GM23338 (cell line): ENCODE measurements around the gene CIROP. TPM values are rescaled to one million over a fixed set of nuclear protein-coding genes. Genes with fewer than 3 reads are reported as not detected.
A peak's percentile ranks its signal among the peaks of the same experiment; 100 is the strongest.

Experiments
- ATAC-seq: fragments of 200-7000 bp; cut with Tn5 transposase; 3 replicates; pipeline ENCODE4 v1.9.1; 2020
- DNase-seq: peaks from one replicate; pipeline ENCODE4 v3.0.0-alpha.2; 2015; ENCODE audit warnings: low spot score
- H2AFZ ChIP-seq: fragments of 200-600 bp; sonication (generic); 2 replicates; pipeline ENCODE4 v1.8.0; 2016; ENCODE audit warnings: antibody characterized with exemption, mild to moderate bottlenecking, moderate library complexity
- H3F3A ChIP-seq: fragments of 200-600 bp; sonication (generic); replicated peaks from 2 replicates; pipeline ENCODE4 v1.8.0; 2017; ENCODE audit warnings: antibody characterized with exemption, mixed run types, low read depth
- H3K27ac ChIP-seq: fragments of 200-600 bp; sonication (generic); 2 replicates; pipeline ENCODE4 v1.6.1; 2016; ENCODE audit warnings: low read depth
- H3K27me3 ChIP-seq: fragments of 200-600 bp; sonication (generic); 2 replicates; pipeline ENCODE4 v1.8.0; 2016; ENCODE audit warnings: mild to moderate bottlenecking, mixed run types, moderate library complexity; ENCODE audit not compliant: insufficient read depth
- H3K36me3 ChIP-seq: fragments of 200-600 bp; sonication (generic); 2 replicates; pipeline ENCODE4 v1.8.0; 2016; ENCODE audit warnings: mild to moderate bottlenecking; ENCODE audit not compliant: insufficient read depth
- H3K4me1 ChIP-seq: fragments of 200-600 bp; sonication (generic); 2 replicates; pipeline ENCODE4 v1.8.0; 2016; ENCODE audit warnings: mild to moderate bottlenecking, moderate library complexity; ENCODE audit not compliant: insufficient read depth
- H3K4me2 ChIP-seq: fragments of 200-600 bp; sonication (generic); 2 replicates; pipeline ENCODE4 v1.7.1; 2017; ENCODE audit warnings: mixed run types
- H3K4me3 ChIP-seq: fragments of 200-600 bp; sonication (generic); 2 replicates; pipeline ENCODE4 v1.6.1; 2016; ENCODE audit warnings: mixed run types
- H3K79me2 ChIP-seq: fragments of 200-600 bp; sonication (generic); replicated peaks from 2 replicates; pipeline ENCODE4 v1.8.0; 2017; ENCODE audit warnings: mild to moderate bottlenecking; ENCODE audit not compliant: insufficient read depth
- H3K9me2 ChIP-seq: fragments of 200-600 bp; sonication (generic); 2 replicates; pipeline ENCODE4 v1.8.0; 2017; ENCODE audit not compliant: insufficient read depth
- H4K20me1 ChIP-seq: fragments of 200-600 bp; sonication (generic); replicated peaks from 2 replicates; pipeline ENCODE4 v1.8.0; 2017; ENCODE audit warnings: mild to moderate bottlenecking; ENCODE audit not compliant: insufficient read depth
- H3K27ac Mint-ChIP-seq: 2 replicates; pipeline ENCODE4 v1.8.0; 2020; ENCODE audit warnings: inconsistent platforms, mild to moderate bottlenecking, moderate library complexity, mixed read lengths
- H3K27me3 Mint-ChIP-seq: 3 replicates; pipeline ENCODE4 v1.8.0; 2022; ENCODE audit warnings: low read depth, mild to moderate bottlenecking, moderate library complexity, mixed read lengths, inconsistent platforms; ENCODE audit not compliant: insufficient read depth, poor library complexity
- H3K36me3 Mint-ChIP-seq: 3 replicates; pipeline ENCODE4 v1.8.0; 2021; ENCODE audit warnings: low read depth, mild to moderate bottlenecking, inconsistent platforms, moderate library complexity, mixed read lengths
- H3K4me1 Mint-ChIP-seq: 3 replicates; pipeline ENCODE4 v1.8.0; 2020; ENCODE audit warnings: mild to moderate bottlenecking, inconsistent platforms, mixed read lengths
- H3K4me3 Mint-ChIP-seq: 3 replicates; pipeline ENCODE4 v1.8.0; 2021; ENCODE audit warnings: moderate library complexity, mild to moderate bottlenecking, inconsistent platforms, mixed read lengths
- H3K9me3 Mint-ChIP-seq: 3 replicates; pipeline ENCODE4 v1.8.0; 2020; ENCODE audit warnings: moderate library complexity, mild to moderate bottlenecking, inconsistent platforms, mixed read lengths
- CREB1 ChIP-seq: fragments of 250-450 bp; sonication (Bioruptor Pico); IDR thresholded peaks from 2 replicates; pipeline ENCODE4 v1.5.0; 2020; ENCODE audit warnings: low read depth, mild to moderate bottlenecking, moderate library complexity
- EZH2 ChIP-seq: fragments of 200-600 bp; sonication (generic); IDR thresholded peaks from one replicate; pipeline ENCODE4 v1.8.0; 2017; ENCODE audit warnings: antibody characterized with exemption, mild to moderate bottlenecking, low read depth; ENCODE audit not compliant: unreplicated experiment
- STAT1 ChIP-seq: IDR thresholded peaks from one replicate; pipeline ENCODE4 v1.6.1; 2016; ENCODE audit warnings: antibody characterized with exemption; ENCODE audit not compliant: unreplicated experiment
- polyA plus RNA-seq: library from polyadenylated mRNA; unstranded; fragments of >200 nt; fragmentation: Nextera tagmentation; extraction: Ambion mirVana; gene quantifications from 2 replicates; pipeline ENCODE4 v1.2.1, GENCODE V29; 2016
- total RNA-seq: library from RNA; depleted of rRNA; stranded (reverse); fragments of >200 nt; shearing (Covaris generic); gene quantifications from 2 replicates; pipeline ENCODE4 v1.2.3, GENCODE V29; 2014
- TF ChIP-seq, protein P1 (sequence below): fragments of 250-450 bp; sonication (Bioruptor Pico); IDR thresholded peaks from 2 replicates; pipeline ENCODE4 v1.5.0; 2020; ENCODE audit warnings: mild to moderate bottlenecking, moderate library complexity
- TF ChIP-seq, protein P2 (sequence below): IDR thresholded peaks from 2 replicates; pipeline ENCODE4 v1.6.1; 2016; ENCODE audit warnings: antibody characterized with exemption
- TF ChIP-seq, protein P3 (sequence below), 2 experiments: fragments of 200-600 bp in 1 of 2; sonication (generic) in 1 of 2; conservative IDR thresholded peaks; 2 replicates each; pipeline versions ENCODE4 v1.5.1 to v1.6.1; 2016 to 2017; ENCODE audit warnings: antibody characterized with exemption in 2 of 2, low read depth in 2 of 2, mild to moderate bottlenecking in 2 of 2, moderate library complexity in 1 of 2

CIROP gene
- total and polyA plus RNA-seq, 2 experiments from 2014 or later, result not detected

DNA sequence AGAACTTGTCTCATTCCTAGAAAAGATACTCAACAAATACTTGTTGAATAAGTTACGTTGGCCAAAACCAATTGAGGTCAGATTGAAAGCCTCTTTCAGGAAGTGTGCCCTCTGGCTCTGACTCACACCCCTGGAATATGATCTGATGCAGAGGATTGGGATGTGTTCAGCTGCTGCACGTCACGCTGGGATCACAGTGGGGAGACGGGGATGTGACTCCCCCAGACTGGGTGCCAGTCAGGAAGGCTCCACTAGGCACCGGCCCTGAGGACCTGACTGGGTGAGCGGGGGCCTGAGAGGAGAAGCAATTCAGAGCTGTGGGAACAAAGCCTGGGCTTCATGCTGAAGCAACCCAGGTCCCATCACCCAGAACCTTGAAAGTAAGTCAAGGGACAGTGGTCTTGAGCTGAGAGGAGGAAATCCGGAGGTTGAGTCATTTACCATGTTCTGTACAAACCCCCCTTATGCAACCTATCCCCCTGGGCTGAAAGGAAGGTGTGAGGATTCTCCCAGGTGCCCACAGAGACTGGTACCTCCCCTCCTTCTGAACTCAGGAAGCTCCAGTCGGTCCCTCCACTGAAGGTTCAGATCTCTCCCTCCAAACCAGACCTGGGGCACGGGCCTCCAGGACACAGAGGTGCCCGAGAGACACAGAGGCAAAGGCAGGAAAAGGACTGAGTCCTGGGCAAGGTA lies 10.4 kb upstream of the CIROP start (continued):
- TF ChIP-seq, protein P1, sequence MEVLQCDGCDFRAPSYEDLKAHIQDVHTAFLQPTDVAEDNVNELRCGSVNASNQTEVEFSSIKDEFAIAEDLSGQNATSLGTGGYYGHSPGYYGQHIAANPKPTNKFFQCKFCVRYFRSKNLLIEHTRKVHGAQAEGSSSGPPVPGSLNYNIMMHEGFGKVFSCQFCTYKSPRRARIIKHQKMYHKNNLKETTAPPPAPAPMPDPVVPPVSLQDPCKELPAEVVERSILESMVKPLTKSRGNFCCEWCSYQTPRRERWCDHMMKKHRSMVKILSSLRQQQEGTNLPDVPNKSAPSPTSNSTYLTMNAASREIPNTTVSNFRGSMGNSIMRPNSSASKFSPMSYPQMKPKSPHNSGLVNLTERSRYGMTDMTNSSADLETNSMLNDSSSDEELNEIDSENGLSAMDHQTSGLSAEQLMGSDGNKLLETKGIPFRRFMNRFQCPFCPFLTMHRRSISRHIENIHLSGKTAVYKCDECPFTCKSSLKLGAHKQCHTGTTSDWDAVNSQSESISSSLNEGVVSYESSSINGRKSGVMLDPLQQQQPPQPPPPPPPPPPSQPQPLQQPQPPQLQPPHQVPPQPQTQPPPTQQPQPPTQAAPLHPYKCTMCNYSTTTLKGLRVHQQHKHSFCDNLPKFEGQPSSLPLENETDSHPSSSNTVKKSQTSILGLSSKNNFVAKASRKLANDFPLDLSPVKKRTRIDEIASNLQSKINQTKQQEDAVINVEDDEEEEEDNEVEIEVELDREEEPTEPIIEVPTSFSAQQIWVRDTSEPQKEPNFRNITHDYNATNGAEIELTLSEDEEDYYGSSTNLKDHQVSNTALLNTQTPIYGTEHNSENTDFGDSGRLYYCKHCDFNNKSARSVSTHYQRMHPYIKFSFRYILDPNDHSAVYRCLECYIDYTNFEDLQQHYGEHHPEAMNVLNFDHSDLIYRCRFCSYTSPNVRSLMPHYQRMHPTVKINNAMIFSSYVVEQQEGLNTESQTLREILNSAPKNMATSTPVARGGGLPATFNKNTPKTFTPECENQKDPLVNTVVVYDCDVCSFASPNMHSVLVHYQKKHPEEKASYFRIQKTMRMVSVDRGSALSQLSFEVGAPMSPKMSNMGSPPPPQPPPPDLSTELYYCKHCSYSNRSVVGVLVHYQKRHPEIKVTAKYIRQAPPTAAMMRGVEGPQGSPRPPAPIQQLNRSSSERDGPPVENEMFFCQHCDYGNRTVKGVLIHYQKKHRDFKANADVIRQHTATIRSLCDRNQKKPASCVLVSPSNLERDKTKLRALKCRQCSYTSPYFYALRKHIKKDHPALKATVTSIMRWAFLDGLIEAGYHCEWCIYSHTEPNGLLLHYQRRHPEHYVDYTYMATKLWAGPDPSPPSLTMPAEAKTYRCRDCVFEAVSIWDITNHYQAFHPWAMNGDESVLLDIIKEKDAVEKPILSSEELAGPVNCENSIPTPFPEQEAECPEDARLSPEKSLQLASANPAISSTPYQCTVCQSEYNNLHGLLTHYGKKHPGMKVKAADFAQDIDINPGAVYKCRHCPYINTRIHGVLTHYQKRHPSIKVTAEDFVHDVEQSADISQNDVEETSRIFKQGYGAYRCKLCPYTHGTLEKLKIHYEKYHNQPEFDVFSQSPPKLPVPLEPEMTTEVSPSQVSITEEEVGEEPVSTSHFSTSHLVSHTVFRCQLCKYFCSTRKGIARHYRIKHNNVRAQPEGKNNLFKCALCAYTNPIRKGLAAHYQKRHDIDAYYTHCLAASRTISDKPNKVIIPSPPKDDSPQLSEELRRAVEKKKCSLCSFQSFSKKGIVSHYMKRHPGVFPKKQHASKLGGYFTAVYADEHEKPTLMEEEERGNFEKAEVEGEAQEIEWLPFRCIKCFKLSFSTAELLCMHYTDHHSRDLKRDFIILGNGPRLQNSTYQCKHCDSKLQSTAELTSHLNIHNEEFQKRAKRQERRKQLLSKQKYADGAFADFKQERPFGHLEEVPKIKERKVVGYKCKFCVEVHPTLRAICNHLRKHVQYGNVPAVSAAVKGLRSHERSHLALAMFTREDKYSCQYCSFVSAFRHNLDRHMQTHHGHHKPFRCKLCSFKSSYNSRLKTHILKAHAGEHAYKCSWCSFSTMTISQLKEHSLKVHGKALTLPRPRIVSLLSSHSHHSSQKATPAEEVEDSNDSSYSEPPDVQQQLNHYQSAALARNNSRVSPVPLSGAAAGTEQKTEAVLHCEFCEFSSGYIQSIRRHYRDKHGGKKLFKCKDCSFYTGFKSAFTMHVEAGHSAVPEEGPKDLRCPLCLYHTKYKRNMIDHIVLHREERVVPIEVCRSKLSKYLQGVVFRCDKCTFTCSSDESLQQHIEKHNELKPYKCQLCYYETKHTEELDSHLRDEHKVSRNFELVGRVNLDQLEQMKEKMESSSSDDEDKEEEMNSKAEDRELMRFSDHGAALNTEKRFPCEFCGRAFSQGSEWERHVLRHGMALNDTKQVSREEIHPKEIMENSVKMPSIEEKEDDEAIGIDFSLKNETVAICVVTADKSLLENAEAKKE (CRISPR knock-in tag), result no peak
- TF ChIP-seq CREB1 (CRISPR knock-in tag) (no peak), STAT1 (no peak)

DNA sequence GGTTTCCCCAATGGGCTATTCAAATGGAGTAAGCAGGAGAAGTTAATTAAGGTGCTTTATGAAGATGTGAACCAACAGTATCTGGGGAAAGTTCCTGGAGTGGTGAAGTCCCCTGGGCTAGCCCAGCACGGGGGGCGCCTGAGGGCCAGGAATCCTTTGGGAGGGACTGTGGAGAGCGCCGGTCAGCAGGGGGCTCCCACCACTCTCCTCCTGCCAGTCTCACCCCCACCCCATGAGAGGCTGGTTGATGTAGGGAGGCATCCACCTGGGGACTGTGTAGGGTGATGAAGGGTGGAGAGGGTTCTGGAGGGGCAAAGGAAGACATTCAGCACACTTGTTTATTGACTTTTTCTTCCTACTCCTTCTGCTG lies 9.9 kb upstream of the CIROP start:
- Histone ChIP-seq H3K9me2 (no peaks in the 10 kb centered on the region), H3K79me2 (no peaks in the 10 kb centered on the region), H3F3A (no peaks in the 10 kb centered on the region), H3K27me3 (no peaks in the 10 kb centered on the region), H4K20me1 (no peaks in the 10 kb centered on the region), H3K36me3 (no peaks in the 10 kb centered on the region), H2AFZ (no peak overlapping the region), H3K4me1 (peaks cover 18% of the 10 kb centered on the region), H3K4me3 (no peak overlapping the region), H3K4me2 (no peak overlapping the region), H3K27ac (no peak overlapping the region)
- DNase-seq, result no peak
- Mint-ChIP-seq H3K4me1 (peaks cover 25% of the 10 kb centered on the region), H3K4me3 (no peak overlapping the region; the same call in 2 of the 3 replicates), H3K36me3 (no peaks in the 10 kb centered on the region), H3K27me3 (peaks cover 8% of the 10 kb centered on the region), H3K9me3 (no peaks in the 10 kb centered on the region; the same call in 2 of the 3 replicates), H3K27ac (no peak overlapping the region)
- TF ChIP-seq, protein P2, sequence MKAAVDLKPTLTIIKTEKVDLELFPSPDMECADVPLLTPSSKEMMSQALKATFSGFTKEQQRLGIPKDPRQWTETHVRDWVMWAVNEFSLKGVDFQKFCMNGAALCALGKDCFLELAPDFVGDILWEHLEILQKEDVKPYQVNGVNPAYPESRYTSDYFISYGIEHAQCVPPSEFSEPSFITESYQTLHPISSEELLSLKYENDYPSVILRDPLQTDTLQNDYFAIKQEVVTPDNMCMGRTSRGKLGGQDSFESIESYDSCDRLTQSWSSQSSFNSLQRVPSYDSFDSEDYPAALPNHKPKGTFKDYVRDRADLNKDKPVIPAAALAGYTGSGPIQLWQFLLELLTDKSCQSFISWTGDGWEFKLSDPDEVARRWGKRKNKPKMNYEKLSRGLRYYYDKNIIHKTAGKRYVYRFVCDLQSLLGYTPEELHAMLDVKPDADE, result no peak
- TF ChIP-seq EZH2, result no peak
- TF ChIP-seq, protein P3, sequence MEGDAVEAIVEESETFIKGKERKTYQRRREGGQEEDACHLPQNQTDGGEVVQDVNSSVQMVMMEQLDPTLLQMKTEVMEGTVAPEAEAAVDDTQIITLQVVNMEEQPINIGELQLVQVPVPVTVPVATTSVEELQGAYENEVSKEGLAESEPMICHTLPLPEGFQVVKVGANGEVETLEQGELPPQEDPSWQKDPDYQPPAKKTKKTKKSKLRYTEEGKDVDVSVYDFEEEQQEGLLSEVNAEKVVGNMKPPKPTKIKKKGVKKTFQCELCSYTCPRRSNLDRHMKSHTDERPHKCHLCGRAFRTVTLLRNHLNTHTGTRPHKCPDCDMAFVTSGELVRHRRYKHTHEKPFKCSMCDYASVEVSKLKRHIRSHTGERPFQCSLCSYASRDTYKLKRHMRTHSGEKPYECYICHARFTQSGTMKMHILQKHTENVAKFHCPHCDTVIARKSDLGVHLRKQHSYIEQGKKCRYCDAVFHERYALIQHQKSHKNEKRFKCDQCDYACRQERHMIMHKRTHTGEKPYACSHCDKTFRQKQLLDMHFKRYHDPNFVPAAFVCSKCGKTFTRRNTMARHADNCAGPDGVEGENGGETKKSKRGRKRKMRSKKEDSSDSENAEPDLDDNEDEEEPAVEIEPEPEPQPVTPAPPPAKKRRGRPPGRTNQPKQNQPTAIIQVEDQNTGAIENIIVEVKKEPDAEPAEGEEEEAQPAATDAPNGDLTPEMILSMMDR (conservative IDR thresholded peaks at IDR 0.05; ENCODE audit: low read depth in 2 of 2), result peak; percentile 15 to 36; a peak in 2 of 4 replicates
- no peak for ATAC-seq
